ENCODE results near the gene CRYAB. TPM values are rescaled to one million over a fixed set of nuclear protein-coding genes. Genes with fewer than 3 reads are reported as not detected.

The CRYAB gene
- polyA plus RNA-seq, 4 donors = 12.4 to 260 (median 45.0) TPM

- H3K4me1 ChIP-seq (ENCODE audit: control insufficient read depth in 3 of 3, insufficient read depth in 2 of 3, low read depth in 1 of 3, low read length in 2 of 3) = peaks cover 0 to 19% (median 2%) of the 10 kb centered on the region in 3 donors
Measured at GRCh38 chr11:111920908-111921307, 9.3 kb upstream of the CRYAB start.

GRCh38 chr11:111918390-111919256, 7.1 kb upstream of the CRYAB start, which contains the start of gene C11orf52:
C11orf52 (plus strand) TSS chr11:111918913; CDS start chr11:111918973, 60 bp downstream.
- no peaks in the 10 kb centered on the region for H3K9me3 ChIP-seq (ENCODE audit: control insufficient read depth in 2 of 2, insufficient read depth in 1 of 2, low read depth in 1 of 2, low read length in 1 of 2)
- peak within 1 kb of the TSS in 2 of 3 donors; percentile 35 to 49 for H3K4me3 ChIP-seq (ENCODE audit: low read depth in 1 of 3, low read length in 3 of 3)
- 12 to 43% (median 35%) methylated on average over 19 of the region's 19 CpGs for WGBS, 3 donors
- peaks cover 0 to 18% (median 0%) of the 10 kb centered on the region in 3 donors for H3K4me1 ChIP-seq (ENCODE audit: control insufficient read depth in 3 of 3, insufficient read depth in 2 of 3, low read depth in 1 of 3, low read length in 2 of 3)
- FAIRE-seq = no peak
- no peaks in the 10 kb centered on the region for H3K36me3 ChIP-seq (ENCODE audit: control insufficient read depth in 3 of 3, insufficient read depth in 2 of 3, low read depth in 1 of 3, low read length in 3 of 3)
- no peaks in the 10 kb centered on the region for H3K27me3 ChIP-seq (ENCODE audit: control insufficient read depth in 3 of 3, insufficient read depth in 3 of 3, low read length in 3 of 3)
- DNase-seq = peak; percentile 94 to 96
- peak within 1 kb of the TSS; percentile 89 to 91 (median 91) for H3K27ac ChIP-seq (ENCODE audit: low read depth in 1 of 3, low read length in 2 of 3)

More at GRCh38 chr11:111920908-111921307, 9.3 kb upstream of the CRYAB start:
- H3K9me3 ChIP-seq (ENCODE audit: control insufficient read depth in 2 of 2, insufficient read depth in 1 of 2, low read depth in 1 of 2, low read length in 1 of 2) = no peaks in the 10 kb centered on the region
- no peaks in the 10 kb centered on the region for H3K27me3 ChIP-seq (ENCODE audit: control insufficient read depth in 3 of 3, insufficient read depth in 3 of 3, low read length in 3 of 3)
- FAIRE-seq = no peak
- H3K27ac ChIP-seq (ENCODE audit: low read depth in 1 of 3, low read length in 2 of 3) = no peak overlapping the region
- DNase-seq = no peak
- peaks cover 0 to 5% (median 0%) of the 10 kb centered on the region in 3 donors for H3K36me3 ChIP-seq (ENCODE audit: control insufficient read depth in 3 of 3, insufficient read depth in 2 of 3, low read depth in 1 of 3, low read length in 3 of 3)
- H3K4me3 ChIP-seq (ENCODE audit: low read depth in 1 of 3, low read length in 3 of 3) = no peak overlapping the region
- 76 to 91% (median 90%) methylated on average over 2 of the region's 2 CpGs for WGBS, 3 donors

DNA sequence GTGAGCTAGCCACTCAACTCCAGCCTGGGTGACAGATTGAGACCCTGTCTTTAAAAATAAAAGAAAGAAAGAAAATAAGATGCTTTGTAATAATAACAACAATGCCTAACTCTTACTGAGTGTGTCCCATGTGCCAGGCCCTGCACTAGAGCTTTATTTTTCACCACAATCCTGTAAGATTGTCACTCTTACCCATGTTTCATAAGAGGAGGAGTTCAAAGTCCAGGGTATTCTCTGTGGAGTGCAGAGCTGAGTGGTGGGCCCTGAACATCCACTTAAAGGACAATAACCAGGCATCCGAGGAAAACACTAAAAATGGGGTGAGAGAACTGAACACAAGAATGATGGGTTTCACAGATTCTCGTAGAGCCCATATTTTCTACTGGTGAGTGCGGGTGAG, 6.2 kb upstream of the CRYAB start:
- H3K27me3 ChIP-seq (ENCODE audit: control insufficient read depth in 3 of 3, insufficient read depth in 3 of 3, low read length in 3 of 3) = peaks cover 0 to 7% (median 0%) of the 10 kb centered on the region in 3 donors
- no peak for FAIRE-seq
- no peaks in the 10 kb centered on the region for H3K36me3 ChIP-seq (ENCODE audit: control insufficient read depth in 3 of 3, insufficient read depth in 2 of 3, low read depth in 1 of 3, low read length in 3 of 3)
- peak in 1 of 2 donors; percentile 21 for DNase-seq
- no peak overlapping the region for H3K4me3 ChIP-seq (ENCODE audit: low read depth in 1 of 3, low read length in 3 of 3)
- H3K27ac ChIP-seq (ENCODE audit: low read depth in 1 of 3, low read length in 2 of 3) = peak overlapping the region in 1 of 3 donors; percentile 91
- WGBS, 3 donors = 66 to 83% (median 78%) methylated on average over 3 of the region's 3 CpGs
- no peaks in the 10 kb centered on the region for H3K9me3 ChIP-seq (ENCODE audit: control insufficient read depth in 2 of 2, insufficient read depth in 1 of 2, low read depth in 1 of 2, low read length in 1 of 2)
- peaks cover 0 to 18% (median 0%) of the 10 kb centered on the region in 3 donors for H3K4me1 ChIP-seq (ENCODE audit: control insufficient read depth in 3 of 3, insufficient read depth in 2 of 3, low read depth in 1 of 3, low read length in 2 of 3)

- peaks cover 0 to 19% (median 2%) of the 10 kb centered on the region in 3 donors for H3K4me1 ChIP-seq (ENCODE audit: control insufficient read depth in 3 of 3, insufficient read depth in 2 of 3, low read depth in 1 of 3, low read length in 2 of 3)
- 70 to 90% (median 88%) methylated on average over 2 of the region's 2 CpGs for WGBS, 3 donors
- peak overlapping the region in 1 of 3 donors; percentile 91 for H3K27ac ChIP-seq (ENCODE audit: low read depth in 1 of 3, low read length in 2 of 3)
Measured at GRCh38 chr11:111917312-111917711, 5.7 kb upstream of the CRYAB start.

DNA sequence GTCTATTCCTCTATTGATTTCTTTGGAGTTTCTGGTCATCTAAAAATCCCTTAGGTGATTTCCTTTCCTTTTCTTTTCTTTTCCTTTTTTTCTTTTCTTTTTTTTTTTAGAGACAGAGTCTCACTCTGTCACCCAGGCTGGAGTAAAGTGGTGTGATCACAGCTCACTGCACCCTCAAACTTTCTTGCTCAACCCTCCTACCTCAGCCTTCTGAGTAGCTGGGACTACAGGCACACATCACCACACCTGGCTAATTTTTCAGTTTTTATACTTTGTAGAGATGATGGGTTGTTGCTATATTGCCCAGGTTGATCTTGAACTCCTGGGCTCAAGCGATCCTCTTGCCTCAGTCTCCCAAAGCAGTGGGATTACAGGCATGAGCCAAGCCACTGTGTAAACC, 5.2 kb upstream of the CRYAB start:
- Histone ChIP-seq H3K27ac (ENCODE audit: low read depth in 1 of 3, low read length in 2 of 3) (no peak overlapping the region), H3K36me3 (ENCODE audit: control insufficient read depth in 3 of 3, insufficient read depth in 2 of 3, low read depth in 1 of 3, low read length in 3 of 3) (no peaks in the 10 kb centered on the region), H3K27me3 (ENCODE audit: control insufficient read depth in 3 of 3, insufficient read depth in 3 of 3, low read length in 3 of 3) (peaks cover 0 to 13% (median 0%) of the 10 kb centered on the region in 3 donors), H3K4me1 (ENCODE audit: control insufficient read depth in 3 of 3, insufficient read depth in 2 of 3, low read depth in 1 of 3, low read length in 2 of 3) (peaks cover 0 to 25% (median 2%) of the 10 kb centered on the region in 3 donors), H3K4me3 (ENCODE audit: low read depth in 1 of 3, low read length in 3 of 3) (no peak overlapping the region), H3K9me3 (ENCODE audit: control insufficient read depth in 2 of 2, insufficient read depth in 1 of 2, low read depth in 1 of 2, low read length in 1 of 2) (no peaks in the 10 kb centered on the region)
- WGBS, 3 donors = 93 to 97% (median 97%) methylated on average over 1 of the region's 1 CpG
- FAIRE-seq (no peak), DNase-seq (no peak)

More at GRCh38 chr11:111917312-111917711, 5.7 kb upstream of the CRYAB start:
- no peaks in the 10 kb centered on the region for H3K36me3 ChIP-seq (ENCODE audit: control insufficient read depth in 3 of 3, insufficient read depth in 2 of 3, low read depth in 1 of 3, low read length in 3 of 3)
- H3K27me3 ChIP-seq (ENCODE audit: control insufficient read depth in 3 of 3, insufficient read depth in 3 of 3, low read length in 3 of 3) = peaks cover 0 to 8% (median 0%) of the 10 kb centered on the region in 3 donors
- no peak overlapping the region for H3K4me3 ChIP-seq (ENCODE audit: low read depth in 1 of 3, low read length in 3 of 3)
- no peaks in the 10 kb centered on the region for H3K9me3 ChIP-seq (ENCODE audit: control insufficient read depth in 2 of 2, insufficient read depth in 1 of 2, low read depth in 1 of 2, low read length in 1 of 2)
- FAIRE-seq (no peak), DNase-seq (no peak)

- DNase-seq (peak in 1 of 2 donors; percentile 36), FAIRE-seq (no peak)
- Histone ChIP-seq H3K27ac (ENCODE audit: low read depth in 1 of 3, low read length in 2 of 3) (peak overlapping the region in 2 of 3 donors; percentile 42 to 76), H3K27me3 (ENCODE audit: control insufficient read depth in 3 of 3, insufficient read depth in 3 of 3, low read length in 3 of 3) (peaks cover 0 to 16% (median 0%) of the 10 kb centered on the region in 3 donors), H3K36me3 (ENCODE audit: control insufficient read depth in 3 of 3, insufficient read depth in 2 of 3, low read depth in 1 of 3, low read length in 3 of 3) (no peaks in the 10 kb centered on the region), H3K9me3 (ENCODE audit: control insufficient read depth in 2 of 2, insufficient read depth in 1 of 2, low read depth in 1 of 2, low read length in 1 of 2) (no peaks in the 10 kb centered on the region), H3K4me1 (ENCODE audit: control insufficient read depth in 3 of 3, insufficient read depth in 2 of 3, low read depth in 1 of 3, low read length in 2 of 3) (peaks cover 0 to 30% (median 2%) of the 10 kb centered on the region in 3 donors), H3K4me3 (ENCODE audit: low read depth in 1 of 3, low read length in 3 of 3) (no peak overlapping the region)
- WGBS, 3 donors = 19 to 33% (median 26%) methylated on average over 4 of the region's 4 CpGs
Measured at GRCh38 chr11:111913997-111914396, 2.4 kb upstream of the CRYAB start.

DNA sequence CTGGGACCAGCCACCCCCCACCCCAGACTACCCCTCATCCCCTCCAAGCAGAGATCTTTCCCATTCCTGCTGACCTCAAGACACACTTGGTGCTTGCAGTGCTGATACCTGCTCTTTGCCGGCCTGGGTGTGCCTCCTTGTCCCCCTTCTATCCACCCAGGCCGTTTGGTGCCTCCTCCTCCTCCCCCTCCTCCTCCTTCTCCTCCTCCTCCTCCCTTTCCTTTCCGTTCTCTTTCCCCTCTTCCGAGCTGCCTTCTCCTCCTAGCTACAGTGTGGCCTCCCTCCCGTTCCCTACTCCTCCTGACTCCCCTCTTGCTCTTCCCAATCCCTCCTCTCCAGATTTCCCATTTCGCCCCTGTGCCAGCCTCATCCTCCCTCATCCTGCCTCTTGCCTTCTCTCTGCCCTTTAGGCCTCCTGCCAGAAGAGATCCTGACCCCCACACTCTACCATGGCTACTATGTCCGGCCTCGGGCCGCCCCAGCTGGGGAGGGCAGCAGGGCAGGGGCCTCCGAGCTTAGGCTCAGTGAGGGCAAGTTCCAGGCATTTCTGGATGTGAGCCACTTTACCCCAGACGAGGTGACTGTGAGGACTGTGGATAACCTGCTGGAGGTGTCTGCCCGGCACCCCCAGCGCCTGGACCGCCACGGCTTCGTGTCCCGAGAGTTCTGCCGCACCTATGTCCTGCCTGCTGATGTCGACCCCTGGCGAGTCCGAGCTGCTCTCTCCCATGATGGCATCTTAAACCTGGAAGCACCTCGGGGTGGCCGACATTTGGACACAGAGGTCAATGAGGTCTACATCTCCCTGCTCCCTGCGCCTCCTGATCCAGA, 1.7 kb upstream of the CRYAB start:
- Histone ChIP-seq H3K4me1 (ENCODE audit: control insufficient read depth in 3 of 3, insufficient read depth in 2 of 3, low read depth in 1 of 3, low read length in 2 of 3) (peaks cover 0 to 28% (median 2%) of the 10 kb centered on the region in 3 donors), H3K4me3 (ENCODE audit: low read depth in 1 of 3, low read length in 3 of 3) (peak overlapping the region in 1 of 3 donors; percentile 28), H3K9me3 (ENCODE audit: control insufficient read depth in 2 of 2, insufficient read depth in 1 of 2, low read depth in 1 of 2, low read length in 1 of 2) (no peaks in the 10 kb centered on the region), H3K27ac (ENCODE audit: low read depth in 1 of 3, low read length in 2 of 3) (peak overlapping the region in 2 of 3 donors; percentile 42 to 76), H3K27me3 (ENCODE audit: control insufficient read depth in 3 of 3, insufficient read depth in 3 of 3, low read length in 3 of 3) (peaks cover 0 to 16% (median 0%) of the 10 kb centered on the region in 3 donors), H3K36me3 (ENCODE audit: control insufficient read depth in 3 of 3, insufficient read depth in 2 of 3, low read depth in 1 of 3, low read length in 3 of 3) (no peaks in the 10 kb centered on the region)
- DNase-seq (no peak), FAIRE-seq (no peak)
- WGBS, 3 donors = 68 to 80% (median 80%) methylated on average over 24 of the region's 24 CpGs

- no peaks in the 10 kb centered on the region for H3K9me3 ChIP-seq (ENCODE audit: control insufficient read depth in 2 of 2, insufficient read depth in 1 of 2, low read depth in 1 of 2, low read length in 1 of 2)
- no peak for DNase-seq
- peak within 1 kb of the TSS in 1 of 3 donors; percentile 28 for H3K4me3 ChIP-seq (ENCODE audit: low read depth in 1 of 3, low read length in 3 of 3)
- no peaks in the 10 kb centered on the region for H3K36me3 ChIP-seq (ENCODE audit: control insufficient read depth in 3 of 3, insufficient read depth in 2 of 3, low read depth in 1 of 3, low read length in 3 of 3)
- H3K27me3 ChIP-seq (ENCODE audit: control insufficient read depth in 3 of 3, insufficient read depth in 3 of 3, low read length in 3 of 3) = peaks cover 0 to 16% (median 0%) of the 10 kb centered on the region in 3 donors
- FAIRE-seq = no peak
- peaks cover 0 to 21% (median 2%) of the 10 kb centered on the region in 3 donors for H3K4me1 ChIP-seq (ENCODE audit: control insufficient read depth in 3 of 3, insufficient read depth in 2 of 3, low read depth in 1 of 3, low read length in 2 of 3)
- peak within 1 kb of the TSS in 2 of 3 donors; percentile 64 to 76 for H3K27ac ChIP-seq (ENCODE audit: low read depth in 1 of 3, low read length in 2 of 3)
- WGBS, 3 donors = 18 to 48% (median 45%) methylated on average over 16 to 26 of the region's 26 CpGs
Measured at GRCh38 chr11:111912535-111912934, 965 bp upstream of the CRYAB start, which contains the start of gene HSPB2. HSPB2 (plus strand) TSS chr11:111912734; CDS start chr11:111912830, 96 bp downstream.

Measured in small intestine (tissue), 7 donors.